Small intestine (tissue), 7 donors: ENCODE data around the gene PARD3. TPM values are rescaled to one million over a fixed set of nuclear protein-coding genes. Genes with fewer than 3 reads are reported as not detected.

Experiments
- DNase-seq, 2 donors: peaks; one replicate each; pipeline versions ENCODE4 v3.0.0 to v3.0.0-alpha.2; 2013
- FAIRE-seq: peaks from 2 replicates; lab custom pipeline; 2012; peaks lifted over from hg19 to GRCh38; lab: Jason Lieb, UNC
- H3K27ac ChIP-seq, 3 donors: one replicate each; pipeline ENCODE4 v1.5.1; 2013; ENCODE audit warnings: low read length in 2 of 3, mild to moderate bottlenecking in 2 of 3, control low read depth in 1 of 3, inconsistent platforms in 1 of 3, low read depth in 1 of 3, moderate library complexity in 1 of 3
- H3K27me3 ChIP-seq, 3 donors: one replicate each; pipeline ENCODE4 v1.6.1; 2013; ENCODE audit warnings: low read length in 3 of 3, inconsistent platforms in 1 of 3; ENCODE audit not compliant: control insufficient read depth in 3 of 3, insufficient read depth in 3 of 3
- H3K36me3 ChIP-seq, 3 donors: one replicate each; pipeline ENCODE4 v1.6.1; 2013; ENCODE audit warnings: low read length in 3 of 3, inconsistent platforms in 1 of 3, low read depth in 1 of 3, mild to moderate bottlenecking in 1 of 3, moderate library complexity in 1 of 3; ENCODE audit not compliant: control insufficient read depth in 3 of 3, insufficient read depth in 2 of 3
- H3K4me1 ChIP-seq, 3 donors: one replicate each; pipeline ENCODE4 v1.6.1; 2013; ENCODE audit warnings: low read length in 2 of 3, inconsistent platforms in 1 of 3, low read depth in 1 of 3, mild to moderate bottlenecking in 1 of 3, moderate library complexity in 1 of 3; ENCODE audit not compliant: control insufficient read depth in 3 of 3, insufficient read depth in 2 of 3
- H3K4me3 ChIP-seq, 3 donors: one replicate each; pipeline ENCODE4 v1.5.1; 2013; ENCODE audit warnings: low read length in 3 of 3, control low read depth in 1 of 3, inconsistent platforms in 1 of 3, low read depth in 1 of 3, mild to moderate bottlenecking in 1 of 3, moderate library complexity in 1 of 3
- H3K9me3 ChIP-seq, 2 donors: one replicate each; pipeline ENCODE4 v1.6.1; 2013; ENCODE audit warnings: low read depth in 1 of 2, low read length in 1 of 2; ENCODE audit not compliant: control insufficient read depth in 2 of 2, insufficient read depth in 1 of 2
- WGBS, 3 donors: extraction: QIAGEN DNeasy Blood & Tissue Kit; methylation state at CpG; one replicate each; pipeline ENCODE4 v1.1.7; 2013; 5-methylcytosine and 5-hydroxymethylcytosine counted together
- polyA plus RNA-seq, 4 donors: library from polyadenylated mRNA; stranded (reverse) in 3 of 4; unstranded in 1 of 4; fragments of 200-250 nt in 3 of 4; fragments of 120-200 nt in 1 of 4; gene quantifications; one replicate each; pipeline versions ENCODE4 v1.2.1 to v1.2.3, GENCODE V29; 2013
- donor health status: healthy with polysubstance abuse.
- donor health status: control.
- donor health status: control.
- donor health status: Bipolar disorder and iron deficiency.
- donor health status: healthy.

The PARD3 gene
- polyA plus RNA-seq, 4 donors, result 14.3 to 24.3 (median 15.5) TPM

DNA sequence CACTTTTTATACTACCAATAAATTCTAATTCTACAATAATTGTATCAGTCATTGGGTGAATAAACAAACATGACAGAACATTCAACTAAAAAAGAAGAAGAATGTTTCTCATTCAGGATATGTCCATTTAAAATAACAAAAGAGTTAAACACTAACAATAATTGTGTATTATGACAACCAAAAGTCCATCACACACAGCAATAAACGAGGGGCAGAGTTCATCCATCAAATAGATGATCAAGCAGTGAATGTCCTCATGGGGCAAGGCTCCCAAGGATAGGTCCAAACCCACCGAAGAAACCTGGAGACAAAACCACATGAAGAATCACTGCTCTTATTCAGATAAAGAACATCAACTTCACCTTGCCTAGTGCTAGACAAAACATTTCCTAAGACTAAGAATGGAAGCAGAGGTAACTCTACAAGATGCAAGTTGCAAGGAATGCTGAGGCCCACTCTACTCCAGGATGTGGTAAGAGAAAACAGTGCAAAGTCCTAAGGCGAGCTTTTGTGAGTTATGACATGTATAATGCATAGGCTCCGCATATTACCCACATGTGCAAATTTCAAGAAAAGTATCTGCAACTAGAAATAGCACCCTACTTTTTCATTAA, 115.1 kb downstream of the PARD3 start:
- no peak overlapping the region for H3K27ac ChIP-seq
- FAIRE-seq, result no peak
- H3K36me3 ChIP-seq, result peaks cover 0 to 8% (median 0%) of the 10 kb centered on the region in 3 donors
- no peaks in the 10 kb centered on the region for H3K27me3 ChIP-seq
- peaks cover 0 to 10% (median 5%) of the 10 kb centered on the region in 3 donors for H3K4me1 ChIP-seq
- H3K9me3 ChIP-seq, result no peaks in the 10 kb centered on the region
- H3K4me3 ChIP-seq, result no peak overlapping the region
- peak; percentile 35 to 77 for DNase-seq
- 45 to 74% (median 47%) methylated on average over 4 of the region's 4 CpGs for whole genome bisulfite sequencing, 3 donors

DNA sequence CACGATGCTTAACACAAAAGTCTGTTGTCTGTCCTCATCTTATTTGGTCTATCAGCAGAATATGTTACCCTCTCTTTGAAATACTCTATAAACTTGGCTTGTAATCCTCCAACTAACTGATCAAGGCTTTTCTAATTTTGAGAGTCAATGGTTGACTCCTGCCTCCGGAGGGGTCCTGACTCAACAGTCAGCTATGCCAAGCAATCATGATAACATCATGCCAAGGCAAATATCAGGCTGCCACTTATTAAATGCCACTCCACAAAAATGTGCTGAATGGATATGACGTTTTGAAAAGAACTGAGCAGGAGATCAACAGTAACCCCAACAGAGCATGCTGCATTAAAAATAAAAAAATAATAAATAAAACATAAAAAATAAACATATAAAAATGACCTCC, 116.1 kb downstream of the PARD3 start:
- no peak for DNase-seq
- H3K9me3 ChIP-seq, result no peaks in the 10 kb centered on the region
- H3K4me1 ChIP-seq, result peaks cover 0 to 10% (median 5%) of the 10 kb centered on the region in 3 donors
- H3K36me3 ChIP-seq, result peaks cover 0 to 11% (median 0%) of the 10 kb centered on the region in 3 donors
- 48 to 63% (median 49%) methylated on average over 3 of the region's 3 CpGs for WGBS, 3 donors
- H3K27me3 ChIP-seq, result no peaks in the 10 kb centered on the region
- no peak overlapping the region for H3K4me3 ChIP-seq
- H3K27ac ChIP-seq, result no peak overlapping the region
- FAIRE-seq, result no peak

DNA sequence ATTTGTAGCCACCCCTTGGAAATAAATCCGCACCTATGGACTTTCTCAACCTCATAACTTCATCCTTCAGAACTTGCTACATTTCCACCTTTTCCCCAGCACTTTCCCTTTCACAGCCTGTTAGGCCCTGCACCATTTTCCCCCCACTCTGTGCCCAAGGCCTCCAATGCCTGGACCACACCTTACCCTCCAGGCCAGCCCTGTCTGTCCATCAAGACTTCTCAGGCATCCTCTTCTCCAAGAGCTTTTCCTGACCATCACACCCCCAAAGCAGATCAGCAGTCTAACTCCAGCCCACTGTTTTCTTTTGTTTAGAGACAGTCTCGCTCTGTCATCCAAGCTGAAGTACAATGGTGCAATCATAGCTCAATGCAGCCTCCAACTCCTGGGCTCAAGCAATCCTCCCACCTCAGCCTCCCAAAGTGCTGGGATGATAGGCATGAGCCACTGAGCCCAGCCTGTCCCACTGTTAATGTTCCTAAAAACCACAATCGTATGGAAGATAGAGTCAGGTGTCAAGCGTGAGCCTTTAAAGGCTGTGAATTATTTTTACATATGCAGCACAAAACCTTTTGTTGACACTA, 116.8 kb downstream of the PARD3 start:
- peaks cover 0 to 11% (median 0%) of the 10 kb centered on the region in 3 donors for H3K36me3 ChIP-seq
- no peak for DNase-seq
- no peaks in the 10 kb centered on the region for H3K9me3 ChIP-seq
- no peaks in the 10 kb centered on the region for H3K27me3 ChIP-seq
- H3K4me3 ChIP-seq, result no peak overlapping the region
- peaks cover 0 to 10% (median 5%) of the 10 kb centered on the region in 3 donors for H3K4me1 ChIP-seq
- 92 to 95% (median 95%) methylated on average over 4 of the region's 4 CpGs for WGBS, 3 donors
- FAIRE-seq, result no peak
- no peak overlapping the region for H3K27ac ChIP-seq

DNA sequence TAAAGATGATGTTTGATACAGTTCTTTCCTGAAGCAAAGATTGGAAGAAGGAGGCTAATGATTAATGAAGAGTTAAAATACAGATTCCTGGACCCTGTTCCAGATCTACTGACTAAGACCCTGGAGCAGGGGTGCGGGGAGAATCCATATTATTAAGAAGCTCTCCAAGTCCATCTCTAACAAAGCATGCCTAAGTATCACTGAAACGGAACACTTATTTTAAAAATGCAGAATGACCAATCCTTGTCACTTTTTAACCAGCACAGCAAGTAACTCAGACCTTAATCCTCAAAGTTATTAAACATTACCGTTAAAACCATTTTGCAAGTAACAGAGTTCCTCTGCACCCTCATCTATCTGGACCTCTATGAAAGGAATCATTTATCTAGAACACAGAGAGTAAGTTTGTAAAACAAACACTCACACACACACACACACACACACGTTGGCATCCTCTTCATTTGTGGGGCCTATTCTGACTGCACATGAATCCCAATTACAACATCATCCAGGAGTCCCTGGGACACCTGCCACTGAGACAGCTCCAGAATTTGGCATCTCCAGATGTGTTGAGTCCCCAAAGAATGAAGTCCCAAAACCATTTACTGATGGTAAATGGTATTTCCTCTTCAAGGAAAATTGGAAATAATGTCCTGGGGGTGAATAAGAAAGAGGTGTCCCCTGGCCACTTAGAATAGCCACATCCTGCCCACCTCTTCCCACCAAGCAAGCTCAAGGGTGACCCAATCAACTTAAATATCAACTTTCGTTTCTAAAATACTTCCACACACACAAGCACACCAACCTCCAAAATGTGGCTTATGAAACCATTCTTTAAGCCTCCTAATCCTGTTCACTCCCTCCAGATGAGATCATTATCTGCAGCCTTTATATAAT, 117.5 kb downstream of the PARD3 start:
- FAIRE-seq, result no peak
- H3K4me3 ChIP-seq, result no peak overlapping the region

DNA sequence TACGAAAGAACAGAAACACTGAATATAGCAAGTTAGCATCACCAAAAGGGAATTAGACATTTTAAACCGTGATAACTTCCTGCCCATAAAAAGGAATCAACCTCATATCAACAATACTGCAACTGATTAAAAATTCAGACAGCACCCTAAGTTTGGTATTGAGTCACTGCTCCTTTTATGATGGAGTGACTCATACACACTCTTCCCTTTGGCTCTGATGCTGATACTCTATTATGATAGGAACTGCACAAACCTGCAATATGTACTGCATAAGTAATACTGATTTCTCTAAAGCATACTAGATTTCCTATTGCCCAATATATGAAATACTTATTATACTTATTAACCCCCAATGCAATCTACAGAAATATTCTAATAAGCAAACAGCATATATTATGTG, 118.7 kb downstream of the PARD3 start:
- Histone ChIP-seq H3K9me3 (no peaks in the 10 kb centered on the region), H3K4me3 (no peak overlapping the region), H3K36me3 (peaks cover 0 to 14% (median 0%) of the 10 kb centered on the region in 3 donors), H3K27ac (no peak overlapping the region), H3K4me1 (peaks cover 0 to 10% (median 5%) of the 10 kb centered on the region in 3 donors), H3K27me3 (no peaks in the 10 kb centered on the region)
- DNase-seq (peak in 1 of 2 donors; percentile 70), FAIRE-seq (no peak)
- WGBS, 3 donors, result 30 to 61% (median 41%) methylated on average over 2 of the region's 2 CpGs

More for the DNA sequence above, 117.5 kb downstream of the PARD3 start:
- H3K9me3 ChIP-seq, result no peaks in the 10 kb centered on the region
- H3K4me1 ChIP-seq, result peaks cover 0 to 10% (median 5%) of the 10 kb centered on the region in 3 donors
- H3K36me3 ChIP-seq, result peaks cover 0 to 11% (median 0%) of the 10 kb centered on the region in 3 donors
- no peak for DNase-seq
- no peak overlapping the region for H3K27ac ChIP-seq
- 54 to 65% (median 65%) methylated on average over 5 of the region's 5 CpGs for WGBS, 3 donors
- no peaks in the 10 kb centered on the region for H3K27me3 ChIP-seq

DNA sequence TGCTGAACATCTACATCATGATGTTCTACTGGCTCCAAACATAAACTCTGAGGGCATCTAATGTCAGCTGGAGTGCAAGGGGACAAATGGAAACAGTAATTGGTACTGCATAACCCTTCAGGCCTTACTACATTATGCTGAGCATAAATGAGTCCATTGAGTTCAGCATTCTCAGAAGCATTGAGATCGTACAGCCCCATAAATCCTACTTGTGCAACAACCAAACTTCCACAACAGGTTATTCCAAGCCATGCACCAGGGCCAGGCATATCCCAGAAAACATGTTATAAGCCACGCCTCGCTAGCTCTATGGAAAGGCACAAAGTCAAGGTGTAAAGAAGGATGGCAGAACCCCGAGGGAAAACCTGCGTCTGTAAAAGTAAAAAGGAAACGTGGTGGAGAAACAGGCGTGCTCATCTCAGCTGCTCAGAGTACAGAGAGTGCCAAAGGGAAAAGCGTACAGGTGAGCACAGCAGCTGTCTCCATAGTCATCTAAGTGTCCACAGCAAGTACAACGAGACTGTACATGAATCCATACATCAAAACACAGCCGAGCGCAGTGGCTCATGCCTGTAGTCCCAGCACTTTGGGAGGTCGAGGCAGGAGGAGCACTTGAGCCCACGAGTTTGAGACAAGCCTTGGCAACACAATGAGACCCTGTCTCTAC, 124.6 kb downstream of the PARD3 start:
- H3K36me3 ChIP-seq, result peaks cover 0 to 11% (median 0%) of the 10 kb centered on the region in 3 donors
- H3K9me3 ChIP-seq, result no peaks in the 10 kb centered on the region
- no peaks in the 10 kb centered on the region for H3K4me1 ChIP-seq
- no peaks in the 10 kb centered on the region for H3K27me3 ChIP-seq
- H3K4me3 ChIP-seq, result no peak overlapping the region
- peak in 1 of 2 donors; percentile 37 for DNase-seq
- WGBS, 3 donors, result 74 to 78% (median 75%) methylated on average over 13 of the region's 13 CpGs
- no peak for FAIRE-seq
- no peak overlapping the region for H3K27ac ChIP-seq

DNA sequence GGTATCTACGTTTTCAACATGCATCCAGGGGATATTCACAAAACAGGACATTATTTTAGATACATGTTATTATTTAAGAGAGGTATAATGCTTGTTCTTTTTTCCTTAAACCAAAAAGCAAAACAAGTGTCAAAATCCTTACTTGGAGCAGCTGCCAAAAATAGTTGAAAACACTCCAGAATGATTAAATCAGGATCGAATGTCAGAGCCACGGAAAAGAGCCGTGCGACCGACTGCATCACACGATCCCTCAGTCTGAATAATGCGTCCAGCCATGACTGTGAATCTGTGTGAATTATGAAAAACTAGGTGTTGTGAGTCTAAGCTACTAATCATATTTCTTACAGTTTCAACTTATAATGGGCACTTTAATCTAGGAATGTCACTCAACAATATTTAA, 126.0 kb downstream of the PARD3 start:
- WGBS, 3 donors, result 68 to 81% (median 70%) methylated on average over 8 of the region's 8 CpGs
- Histone ChIP-seq H3K4me1 (no peaks in the 10 kb centered on the region), H3K36me3 (peaks cover 0 to 3% (median 0%) of the 10 kb centered on the region in 3 donors), H3K9me3 (no peaks in the 10 kb centered on the region), H3K27me3 (no peaks in the 10 kb centered on the region), H3K4me3 (no peak overlapping the region), H3K27ac (no peak overlapping the region)
- DNase-seq, result no peak
- FAIRE-seq, result no peak
